Stimulated activated naive CD8-positive, alpha-beta T cell treated with anti-CD3 and anti-CD28 coated beads, Interleukin-15, Interleukin-2, amounts not matched to agents 100 U/mL and 50 U/mL, for 24 hours (primary cell): ENCODE measurements around the gene CENPV.

Source experiments
- ATAC-seq: fragments of 150-1000 bp; cut with Tn5 transposase; one replicate; pipeline ENCODE4 v1.10.0; 2021
- DNase-seq: peaks from one replicate; pipeline ENCODE4 v3.0.0; 2021

CENPV gene

DNA sequence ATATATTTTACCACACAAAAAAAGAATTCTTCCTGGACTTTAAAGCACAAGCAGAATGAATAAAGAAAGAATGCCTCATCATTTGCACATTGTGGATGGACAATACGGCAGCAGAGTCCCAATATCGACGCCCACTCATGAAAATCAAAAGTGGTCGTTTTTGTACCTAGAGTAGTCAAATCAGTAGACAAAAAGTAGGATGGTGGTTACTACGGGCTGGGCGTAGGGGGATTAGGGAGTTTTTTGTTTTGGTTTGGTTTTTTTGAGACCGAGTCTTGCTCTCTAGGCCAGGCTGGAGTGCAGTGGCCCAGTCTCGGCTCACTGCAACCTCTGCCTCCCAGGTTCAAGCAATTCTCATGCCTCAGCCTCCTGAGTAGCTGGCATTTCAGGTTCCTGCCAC, 8.6 kb upstream of the CENPV start:
- ATAC-seq (peak; percentile 50), DNase-seq (no peak)

DNA sequence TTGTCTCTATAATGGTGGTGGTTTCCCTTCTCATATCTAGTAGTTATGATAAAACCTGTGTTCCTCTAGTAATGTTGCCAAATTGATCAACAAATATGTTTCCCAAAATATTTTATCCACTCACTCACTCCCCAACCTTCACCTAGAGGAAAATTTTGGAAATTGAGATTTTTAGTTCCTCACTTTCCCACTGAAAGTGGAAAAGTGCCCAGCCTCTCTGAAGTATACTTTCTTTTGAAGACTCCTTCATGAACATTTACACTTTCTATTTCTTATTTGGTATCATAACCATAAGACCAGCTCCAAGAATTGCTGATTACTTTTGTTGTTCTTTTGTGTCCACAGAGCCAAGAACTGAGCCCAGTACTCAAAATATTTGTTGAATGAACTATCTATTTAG, 5.1 kb upstream of the CENPV start:
- no peak for ATAC-seq
- DNase-seq = no peak

DNA sequence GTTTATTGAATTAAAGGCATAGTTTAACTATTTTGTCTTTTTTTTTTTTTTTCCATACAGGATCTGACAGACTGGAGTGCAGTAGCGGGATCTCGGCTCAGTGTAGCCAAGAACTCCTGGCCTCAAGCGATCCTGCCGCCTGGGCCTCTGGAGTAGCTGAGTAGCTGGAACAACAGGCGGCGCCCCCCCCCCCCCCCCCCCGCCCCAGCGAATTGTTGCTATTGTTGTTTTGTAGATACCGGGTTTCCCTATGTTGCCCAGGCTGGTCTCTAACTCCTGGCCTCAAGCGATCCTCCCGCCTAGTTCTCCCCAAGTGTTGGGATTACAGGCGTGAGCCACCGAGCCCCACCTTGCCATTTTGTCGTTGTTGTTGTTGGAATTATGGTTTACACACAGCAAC, 1.3 kb upstream of the CENPV start:
- DNase-seq (no peak), ATAC-seq (no peak)

DNA sequence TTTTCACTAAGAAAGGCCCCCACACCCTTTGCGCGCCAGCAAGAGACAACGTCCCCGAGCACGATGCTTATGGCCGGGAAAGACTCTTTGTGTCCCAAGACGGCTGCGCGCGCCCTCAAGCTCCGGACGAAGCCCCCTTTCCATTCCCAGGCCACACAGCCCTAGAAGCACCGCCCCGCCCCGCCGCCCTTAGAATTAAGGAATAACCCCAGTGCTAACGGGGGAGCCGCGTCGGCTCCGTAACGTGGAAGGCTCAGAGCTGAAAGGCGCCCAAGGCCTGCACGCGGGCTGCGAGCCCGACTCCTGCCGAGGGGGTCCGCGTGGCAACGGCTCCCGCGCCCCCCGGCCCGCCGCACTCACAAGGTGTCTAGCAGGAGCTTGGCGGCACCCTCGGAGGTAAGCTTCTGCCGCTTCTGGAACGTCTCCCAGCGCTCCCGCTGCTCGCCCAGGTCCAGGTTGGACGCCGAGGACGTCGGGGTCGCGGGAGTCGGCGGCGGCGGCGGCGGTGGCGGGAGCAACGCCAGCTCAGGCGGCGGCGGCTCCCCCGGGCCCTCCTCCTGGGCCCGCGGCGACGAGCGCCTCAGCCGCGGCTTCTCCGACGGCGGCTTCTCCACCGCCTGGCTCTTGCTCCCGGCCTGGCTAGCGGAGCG, 477 bp downstream of the CENPV start:
- ATAC-seq (peak; percentile 30), DNase-seq (peak; percentile 53)

DNA sequence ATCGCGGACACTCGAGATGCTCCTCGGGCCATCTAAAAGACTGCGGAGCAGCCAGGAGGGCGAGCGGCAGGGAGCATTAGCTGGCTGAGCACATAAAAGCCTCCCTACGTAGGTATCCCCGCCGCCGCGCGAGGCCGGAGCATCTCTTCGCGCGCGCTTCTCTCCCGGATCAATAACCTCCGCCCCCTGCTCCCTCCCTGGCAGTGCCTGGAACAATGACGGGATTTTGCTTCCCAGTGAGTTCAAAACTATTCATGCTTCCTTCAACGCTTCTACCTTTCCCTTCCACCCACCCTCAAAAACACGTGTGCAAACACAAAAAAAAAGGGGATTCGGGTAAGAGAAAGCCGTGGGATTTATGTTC, 984 bp downstream of the CENPV start:
- ATAC-seq = no peak
- peak; percentile 60 for DNase-seq

DNA sequence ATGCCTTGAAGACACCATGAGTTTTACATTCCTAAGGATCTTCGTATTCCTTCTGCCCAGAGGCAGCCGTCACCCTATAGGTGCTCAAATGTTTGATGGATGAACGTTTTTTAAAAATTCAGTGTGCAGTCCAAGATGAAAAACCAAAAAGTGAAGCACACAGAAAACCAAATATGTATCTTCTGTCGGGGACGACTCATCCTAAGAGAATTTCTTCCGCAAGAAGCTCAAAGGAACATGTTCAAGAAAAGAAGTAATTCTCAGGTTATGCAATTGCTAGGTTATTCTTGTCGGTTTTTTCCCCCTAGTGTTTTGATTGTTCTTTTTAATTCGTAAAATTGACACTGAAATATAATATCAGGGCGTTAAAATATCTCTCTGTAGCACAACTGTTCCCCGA, 1.4 kb downstream of the CENPV start:
- DNase-seq (no peak), ATAC-seq (no peak)

DNA sequence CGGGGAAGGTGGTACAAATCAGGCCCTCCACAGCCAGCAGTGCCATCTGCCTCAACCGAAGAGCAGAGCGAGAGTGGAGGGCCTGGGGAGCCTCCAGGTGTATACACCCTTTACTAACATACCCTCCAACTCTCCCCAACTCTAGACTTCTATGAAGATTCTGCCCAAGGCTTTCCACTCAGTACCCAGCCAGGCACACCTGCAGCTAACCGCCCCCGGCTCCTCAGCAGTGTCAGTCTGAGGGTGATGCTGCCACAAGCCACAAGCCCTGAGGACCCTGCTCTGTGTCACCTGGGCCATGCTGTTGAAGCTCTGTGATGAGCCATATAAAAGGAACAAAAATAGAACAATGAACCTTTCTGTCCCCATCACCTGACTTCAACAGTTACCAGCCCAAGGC, 3.8 kb downstream of the CENPV start:
- ATAC-seq = no peak
- DNase-seq = peak; percentile 12

DNA sequence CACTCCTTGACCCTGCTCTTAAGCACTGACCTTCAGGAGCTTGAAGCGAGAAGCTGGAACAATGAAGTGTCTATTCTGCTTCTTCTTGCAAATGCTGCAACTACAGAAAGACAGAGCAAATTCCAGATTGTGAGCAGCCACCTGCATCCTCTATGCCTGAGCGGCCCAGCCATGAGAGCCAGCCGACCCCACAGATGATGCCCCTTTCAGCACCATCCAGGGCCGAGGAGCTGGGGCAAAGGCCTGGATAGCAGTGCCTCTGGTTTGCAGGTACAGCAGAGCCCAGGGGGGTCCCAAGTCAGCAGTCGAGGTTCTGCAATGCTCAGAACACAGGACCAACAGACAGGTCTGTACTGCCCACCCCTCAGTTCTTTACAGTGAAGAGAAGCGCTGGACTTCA, 4.7 kb downstream of the CENPV start:
- DNase-seq = no peak
- no peak for ATAC-seq

DNA sequence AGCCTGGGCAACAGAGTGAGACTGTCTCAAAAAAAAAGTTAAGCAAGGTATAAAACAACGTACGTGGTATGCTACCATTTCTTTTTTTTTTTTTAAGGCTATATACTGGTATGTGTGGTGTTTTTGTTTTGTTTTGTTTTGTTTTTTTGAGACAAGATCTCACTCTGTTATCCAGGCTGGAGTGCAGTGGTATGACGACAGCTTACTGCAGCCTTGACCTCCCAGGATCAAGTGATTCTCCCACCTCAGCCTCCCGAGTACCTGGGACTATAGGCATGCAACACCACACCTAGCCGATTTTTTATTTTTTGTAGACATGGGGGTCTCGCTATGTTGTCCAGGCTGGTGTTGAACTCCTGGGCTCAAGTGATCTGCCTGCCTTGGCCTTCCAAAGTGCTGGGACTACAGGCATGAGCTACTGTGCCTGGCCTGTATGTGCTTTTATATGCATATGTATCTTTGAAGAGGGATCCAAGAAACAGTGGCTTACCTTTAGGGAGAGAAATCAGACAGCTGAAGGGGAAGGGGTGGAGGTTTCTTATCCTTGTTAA, 6.5 kb downstream of the CENPV start:
- ATAC-seq = no peak
- no peak for DNase-seq

DNA sequence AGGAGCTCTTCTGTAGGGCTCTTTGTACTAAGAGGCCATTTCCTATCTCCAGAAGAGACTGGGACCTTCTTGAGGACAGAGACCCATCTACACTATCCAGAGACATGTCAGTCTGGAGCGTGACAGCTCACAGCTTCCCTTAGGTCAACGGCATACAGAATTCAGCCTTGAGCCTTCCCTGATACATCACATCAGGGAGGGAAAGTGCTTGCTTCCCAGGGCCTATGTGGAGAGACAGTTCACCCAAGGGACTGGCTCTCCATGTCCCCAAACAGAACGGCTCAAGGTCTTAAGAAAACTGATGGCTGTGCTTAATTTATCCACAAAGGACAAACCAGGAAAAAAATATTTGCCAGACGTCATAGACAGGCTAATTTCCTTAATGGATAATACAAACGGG, 7.7 kb downstream of the CENPV start:
- DNase-seq (no peak), ATAC-seq (no peak)

DNA sequence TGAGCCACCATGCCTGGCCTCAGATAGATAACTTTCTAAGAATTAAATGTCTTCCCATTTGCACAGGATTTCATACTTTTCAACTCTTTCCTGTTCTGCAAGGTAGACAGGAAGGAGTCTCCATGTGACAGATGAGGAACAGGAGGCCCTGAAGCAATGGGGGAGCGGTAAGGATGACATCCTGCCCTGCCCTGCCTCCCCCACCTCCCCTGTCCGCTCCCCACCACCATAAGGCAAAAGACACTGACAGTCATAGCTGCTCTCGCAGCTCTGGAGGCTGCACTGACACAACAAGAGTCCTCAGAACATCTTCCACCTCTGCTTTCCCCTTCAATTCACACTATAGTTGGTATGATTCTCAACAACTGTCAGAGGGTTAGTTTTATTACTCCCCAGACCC, 9.7 kb downstream of the CENPV start:
- DNase-seq (no peak), ATAC-seq (no peak)

DNA sequence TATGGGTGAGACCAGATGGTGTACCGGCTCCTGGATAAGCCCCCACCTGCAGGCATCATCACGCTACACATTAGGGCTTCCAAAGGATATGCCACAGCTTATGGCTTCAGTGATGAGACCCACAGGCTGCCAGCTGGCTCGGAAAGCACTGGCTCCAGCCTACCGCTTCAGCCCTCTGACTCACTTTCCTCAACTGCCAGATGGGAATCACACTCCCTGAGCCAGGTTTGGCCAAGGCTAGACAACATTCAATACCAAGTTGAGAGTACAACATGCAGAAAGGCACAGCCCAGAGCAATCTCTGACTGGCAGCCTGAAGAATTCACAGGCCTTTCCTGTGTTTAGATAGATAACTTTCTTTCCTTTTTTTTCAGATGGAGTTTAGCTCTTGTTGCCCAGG, 10.3 kb downstream of the CENPV start:
- no peak for ATAC-seq
- DNase-seq = no peak

DNA sequence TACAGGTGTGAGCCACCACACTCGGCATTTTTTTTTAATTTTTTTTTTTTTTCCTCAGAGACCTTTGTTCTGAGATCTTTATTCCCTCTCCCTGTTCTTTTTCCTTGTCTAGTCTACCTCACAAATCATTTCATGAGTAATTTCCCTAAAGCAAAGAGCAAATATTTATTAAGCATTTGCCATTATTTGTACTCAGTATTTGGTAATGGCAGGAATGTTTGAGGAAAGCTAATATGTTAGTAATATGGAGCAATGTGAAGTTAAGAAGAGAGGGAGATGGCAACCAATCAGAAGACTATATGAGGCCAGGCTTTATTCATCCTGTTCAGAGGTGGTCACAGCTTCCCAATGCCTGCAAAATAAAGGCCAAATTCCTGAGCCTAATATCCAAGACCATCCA, 13.3 kb downstream of the CENPV start:
- ATAC-seq (no peak), DNase-seq (no peak)

DNA sequence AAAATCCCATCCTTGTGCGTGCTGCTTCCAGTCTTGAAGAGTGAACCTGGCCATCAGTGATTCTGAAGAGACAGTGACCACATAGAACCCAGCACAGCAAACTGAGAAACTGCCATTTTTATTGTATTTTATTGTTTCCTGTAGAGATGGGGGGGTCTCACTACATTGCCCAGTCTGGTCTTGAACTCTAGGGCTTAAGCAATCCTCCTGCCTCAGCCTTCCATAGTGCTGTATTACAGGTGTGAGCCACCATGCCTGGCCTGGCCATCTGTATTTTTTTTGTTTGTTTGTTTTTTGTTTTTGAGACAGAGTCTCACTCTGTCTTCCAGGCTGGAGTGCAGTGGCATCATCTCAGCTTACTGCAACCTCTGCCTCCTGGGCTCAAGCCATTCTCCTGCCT, 13.9 kb downstream of the CENPV start:
- ATAC-seq (no peak), DNase-seq (no peak)

DNA sequence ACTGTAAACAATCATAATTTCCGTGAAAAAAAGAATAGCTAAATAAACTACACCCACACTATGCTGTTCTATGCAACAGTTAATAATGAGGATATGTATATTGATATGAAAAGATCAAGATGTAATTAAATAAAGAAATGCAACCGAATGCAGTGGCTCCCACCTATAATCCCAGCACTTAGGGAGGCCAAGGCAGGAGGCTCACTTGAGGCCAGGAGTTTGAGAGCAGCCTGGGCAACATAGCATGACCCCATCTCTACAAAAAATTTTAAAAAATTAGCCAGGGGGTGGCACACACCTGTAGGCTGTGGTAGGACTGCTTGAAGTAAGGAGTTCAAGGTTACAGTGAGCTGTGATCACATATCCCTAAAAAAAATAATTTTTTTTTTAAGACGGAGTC, 14.9 kb downstream of the CENPV start:
- DNase-seq = no peak
- ATAC-seq = no peak

DNA sequence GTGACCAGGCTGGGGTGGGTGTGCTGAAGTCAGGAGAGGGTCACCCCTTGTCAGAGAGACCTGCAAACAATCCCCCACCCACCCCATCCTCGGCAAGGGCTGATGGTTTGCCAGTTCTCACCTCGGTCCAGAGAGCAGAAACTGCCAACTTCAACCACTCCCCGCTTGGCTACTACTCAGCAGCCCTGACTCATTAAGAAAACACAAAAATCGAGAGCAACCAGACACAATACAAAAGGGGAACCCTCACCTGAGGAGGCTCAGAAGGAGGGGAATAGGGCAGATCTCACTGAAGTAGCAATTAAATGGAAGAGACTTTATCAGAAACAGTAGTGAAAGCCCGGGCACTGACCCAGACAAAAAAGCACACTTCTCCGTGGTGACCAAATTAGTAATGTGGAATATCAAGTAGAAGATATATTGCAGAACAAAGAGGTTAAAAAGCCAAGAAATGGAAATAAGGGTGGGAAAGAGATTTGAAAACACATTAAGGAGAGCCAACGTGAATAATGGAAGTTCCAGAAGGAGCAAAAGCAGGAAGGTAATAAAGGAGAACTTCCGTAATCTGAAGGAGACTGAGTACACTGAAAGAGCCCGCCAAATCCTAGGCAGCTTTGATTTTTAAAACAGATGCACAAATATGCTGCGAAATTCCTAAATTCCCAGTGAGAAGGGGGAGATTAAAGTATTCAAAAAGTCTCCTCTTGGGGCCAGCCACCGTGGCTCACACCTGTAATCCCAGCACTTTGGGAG, 23.6 kb downstream of the CENPV start:
- ATAC-seq = no peak
- no peak for DNase-seq

DNA sequence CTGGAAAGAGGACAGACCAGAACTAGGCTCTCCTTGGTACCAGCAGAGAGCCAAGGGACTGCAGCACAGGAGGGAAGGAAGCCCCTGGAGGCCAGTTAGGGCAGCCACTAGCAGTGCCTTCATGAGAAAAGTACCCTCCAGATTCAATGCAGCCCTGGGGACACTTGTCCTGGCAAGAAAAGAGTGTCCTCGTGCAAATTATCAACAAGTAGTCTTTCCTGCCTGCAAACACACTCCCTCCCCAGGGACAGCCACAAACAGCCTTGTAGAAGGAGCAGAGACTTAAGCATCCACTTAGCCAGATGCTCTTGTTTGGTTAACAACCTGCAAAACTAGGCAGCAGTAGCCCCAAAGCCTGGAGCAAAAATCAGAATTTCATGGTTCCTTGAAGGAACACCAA, 24.3 kb downstream of the CENPV start:
- no peak for DNase-seq
- ATAC-seq = no peak

DNA sequence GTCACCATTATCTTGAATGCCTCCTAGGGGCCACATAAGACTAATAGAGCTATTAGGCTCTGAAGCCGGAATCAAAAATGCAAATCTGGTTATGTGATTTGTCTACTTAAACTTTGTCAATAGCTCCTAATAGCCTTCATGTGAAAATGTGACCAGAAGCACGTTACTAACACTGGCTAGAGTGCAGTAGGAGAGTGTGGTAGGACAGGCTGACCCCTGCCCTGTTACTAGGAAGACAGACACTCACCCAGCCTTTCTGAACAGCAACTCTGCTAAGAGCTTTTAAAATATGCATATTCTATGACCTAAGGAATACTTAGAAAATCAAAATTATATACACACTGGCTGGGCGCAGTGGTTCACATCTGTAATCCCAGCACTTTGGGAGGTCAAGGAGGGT, 26.3 kb downstream of the CENPV start:
- DNase-seq = no peak
- ATAC-seq = no peak

DNA sequence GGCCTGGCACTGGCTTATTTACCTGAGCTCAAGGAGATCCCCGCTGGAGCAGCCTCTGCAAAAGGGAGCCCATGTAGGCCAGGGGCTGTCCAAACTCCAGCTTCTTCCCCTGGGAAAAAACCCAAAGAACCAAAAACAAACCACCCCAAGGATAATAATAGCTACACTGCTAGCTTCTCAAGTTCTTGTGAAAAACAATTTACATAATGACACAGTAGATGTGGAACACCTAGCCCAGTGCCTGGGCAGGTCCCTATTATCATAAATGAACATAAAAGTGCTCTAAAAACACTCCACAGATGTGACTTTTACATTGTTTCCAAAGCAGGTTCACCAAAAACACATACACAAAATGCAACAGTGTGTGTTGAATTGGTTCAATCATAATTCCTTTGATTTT, 27.3 kb downstream of the CENPV start:
- ATAC-seq (no peak), DNase-seq (no peak)

DNA sequence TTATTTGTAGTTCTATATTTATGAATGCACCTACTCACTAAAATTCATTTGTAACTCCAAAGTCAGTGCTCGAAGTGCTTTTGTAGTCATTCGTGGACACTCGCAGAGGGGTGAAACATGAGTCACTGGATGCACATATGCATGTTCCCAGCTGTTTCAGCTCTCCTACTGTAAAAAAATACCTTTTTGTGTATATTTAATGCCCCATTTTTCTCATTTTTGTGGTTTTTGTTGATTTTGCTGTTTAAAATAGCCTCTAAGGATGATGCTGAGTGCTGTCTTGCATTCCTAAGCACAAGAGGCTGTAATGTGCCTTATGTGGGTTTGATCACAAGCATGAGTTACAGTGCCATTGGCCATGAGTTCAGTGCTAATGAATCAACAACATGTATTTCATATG, 30.6 kb downstream of the CENPV start:
- no peak for DNase-seq
- ATAC-seq = no peak

DNA sequence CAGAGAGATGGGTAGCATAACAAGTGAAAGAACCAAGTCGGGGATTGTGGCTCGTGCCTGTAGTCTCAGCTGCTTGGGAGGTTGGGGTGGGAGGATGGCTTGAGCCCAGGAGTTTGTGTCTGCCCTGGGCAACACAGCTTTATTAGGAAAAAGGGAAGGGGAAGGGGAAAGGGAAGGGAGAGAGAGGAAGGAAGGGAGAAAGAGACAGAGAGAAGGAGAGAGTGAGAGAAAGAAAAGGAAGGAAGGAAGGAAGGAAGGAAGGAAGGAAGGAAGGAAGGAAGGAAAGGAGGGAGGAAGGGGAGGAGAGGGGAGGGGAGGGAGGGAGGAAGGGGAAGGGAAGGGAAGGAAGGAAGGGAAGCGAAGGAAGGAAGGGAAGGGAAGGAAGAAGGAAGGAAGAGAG, 33.3 kb downstream of the CENPV start:
- ATAC-seq (no peak), DNase-seq (no peak)

DNA sequence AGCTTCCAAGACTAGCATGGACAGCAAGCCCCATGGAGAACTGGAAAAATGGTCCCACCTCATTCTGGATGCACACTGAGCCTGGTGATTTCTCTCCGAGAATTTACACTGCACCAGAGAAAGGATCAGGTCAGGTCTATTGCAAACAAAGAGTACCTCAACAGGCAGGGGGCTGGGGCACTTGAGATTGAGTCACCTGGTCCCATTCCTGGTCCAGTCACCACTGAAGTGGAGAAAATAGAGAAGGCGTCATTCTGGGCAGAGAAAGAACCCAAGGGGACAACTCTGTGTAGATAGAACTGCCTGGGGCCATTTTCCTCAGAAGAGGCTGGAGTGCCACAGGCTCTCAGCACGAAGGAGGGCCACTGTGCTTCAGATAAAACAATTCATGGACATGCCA, 38.4 kb downstream of the CENPV start:
- DNase-seq (no peak), ATAC-seq (no peak)

DNA sequence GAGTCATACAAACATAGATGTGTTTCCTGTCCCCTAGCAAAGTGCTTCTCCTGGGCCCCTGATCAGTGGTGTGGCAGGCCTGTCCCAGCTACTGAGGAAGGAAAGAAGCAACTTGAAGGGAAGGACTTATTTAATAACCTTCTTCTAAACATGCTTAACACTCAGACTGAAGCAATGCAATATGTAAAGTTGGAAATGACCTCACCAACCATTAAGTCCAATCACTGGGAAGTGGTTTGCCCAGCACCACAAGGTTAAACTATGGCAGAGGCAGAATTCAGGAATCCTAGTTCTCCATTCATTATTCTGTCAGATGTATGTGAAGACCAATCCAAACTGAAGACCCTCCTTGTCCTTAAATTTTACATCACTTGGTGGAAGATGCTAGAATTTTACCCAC, 39.1 kb downstream of the CENPV start:
- ATAC-seq (no peak), DNase-seq (no peak)
